ENCODE data around the gene TEX2. TPM values are rescaled to one million over a fixed set of nuclear protein-coding genes. Genes with fewer than 3 reads are reported as not detected.

The TEX2 gene
- total and polyA plus RNA-seq, 9 of the 15 experiments (the other 6 are each of a cell fraction or from before 2014, with no cell fraction given), result 4.1 to 27.6 (median 19.3) TPM

- TF ChIP-seq RREB1 (CRISPR knock-in tag; IDR thresholded peaks at IDR 0.05) (no peak; the same call in 1 of the 2 replicates), USF1 (CRISPR knock-in tag; IDR thresholded peaks at IDR 0.05) (no peak), U2AF1 (optimal IDR thresholded peaks at IDR 0.05; ENCODE audit: low read depth, low read length) (peak; percentile 67), NR0B1 (IDR thresholded peaks at IDR 0.05; ENCODE audit: partially characterized antibody) (no peak), CREB5 (CRISPR knock-in tag; IDR thresholded peaks at IDR 0.05) (no peak), HOXB6 (CRISPR knock-in tag; IDR thresholded peaks at IDR 0.05; ENCODE audit: borderline replicate concordance) (no peak), RBM14 (IDR thresholded peaks at IDR 0.05; ENCODE audit: borderline replicate concordance, insufficient read depth, low read depth, low read length) (no peak), WHSC1 (IDR thresholded peaks at IDR 0.05; ENCODE audit: low read length) (no peak), TFE3 (CRISPR knock-in tag; IDR thresholded peaks at IDR 0.05) (no peak), ZKSCAN1 (IDR thresholded peaks at IDR 0.05; ENCODE audit: low read depth, low read length) (0 out of 2 replicates have a peak, but pooled peaks have one; percentile 20), BMI1 (IDR thresholded peaks at IDR 0.05; ENCODE audit: low read length) (no peak), PYGO2 (tag; IDR thresholded peaks at IDR 0.05) (no peak), NR1H2 (CRISPR knock-in tag; IDR thresholded peaks at IDR 0.05) (0 out of 2 replicates have a peak, but pooled peaks have one; percentile 23), JUND (IDR thresholded peaks at IDR 0.05; ENCODE audit: borderline replicate concordance, low read depth, low read length) (peak; percentile 40), JUND (tag; IDR thresholded peaks at IDR 0.05; ENCODE audit: borderline replicate concordance, low read depth, low read length) (no peak), ELF4 (CRISPR knock-in tag; IDR thresholded peaks at IDR 0.05) (no peak)
Observed at GRCh38 chr17:64129765-64130558, 133.1 kb downstream of the TEX2 start, which contains the start of gene ERN1 (continued).
